ENCODE results near the gene RNF150. TPM values are rescaled to one million over a fixed set of nuclear protein-coding genes. Genes with fewer than 3 reads are reported as not detected.

The RNF150 gene
- total RNA-seq, 1 donor from 2014 or later: under 0.01 TPM

- TF ChIP-seq CTCF (IDR thresholded peaks at IDR 0.05; ENCODE audit: insufficient read depth, low read length, severe bottlenecking): no peak
- DNase-seq (ENCODE audit: low read depth) (no peak), FAIRE-seq (no peak)
- Histone ChIP-seq H3K36me3 (ENCODE audit: control insufficient read depth, insufficient read depth, low read length) (no peaks in the 10 kb centered on the region), H3K4me3 (ENCODE audit: low read depth, low read length) (no peak overlapping the region), H3K27me3 (ENCODE audit: control insufficient read depth, insufficient read depth, low read length) (peaks cover 3% of the 10 kb centered on the region)
Measured at GRCh38 chr4:140846736-140847135, 286.5 kb downstream of the RNF150 start.

- no peak for FAIRE-seq
- H3K27me3 ChIP-seq (ENCODE audit: control insufficient read depth, insufficient read depth, low read length): peaks cover 3% of the 10 kb centered on the region
- H3K36me3 ChIP-seq (ENCODE audit: control insufficient read depth, insufficient read depth, low read length): no peaks in the 10 kb centered on the region
- no peak for TF ChIP-seq CTCF (IDR thresholded peaks at IDR 0.05; ENCODE audit: insufficient read depth, low read length, severe bottlenecking)
- no peak for DNase-seq (ENCODE audit: low read depth)
- no peak overlapping the region for H3K4me3 ChIP-seq (ENCODE audit: low read depth, low read length)
Measured at GRCh38 chr4:140844061-140844460, 289.2 kb downstream of the RNF150 start.

GRCh38 chr4:140841186-140841585 is 292.1 kb downstream of the RNF150 start:
- Histone ChIP-seq H3K4me3 (ENCODE audit: low read depth, low read length) (no peak overlapping the region), H3K36me3 (ENCODE audit: control insufficient read depth, insufficient read depth, low read length) (no peaks in the 10 kb centered on the region), H3K27me3 (ENCODE audit: control insufficient read depth, insufficient read depth, low read length) (no peaks in the 10 kb centered on the region)
- FAIRE-seq (no peak), DNase-seq (ENCODE audit: low read depth) (no peak)
- TF ChIP-seq CTCF (IDR thresholded peaks at IDR 0.05; ENCODE audit: insufficient read depth, low read length, severe bottlenecking): no peak

GRCh38 chr4:140839888-140840790 is 293.1 kb downstream of the RNF150 start:
- Histone ChIP-seq H3K4me3 (ENCODE audit: low read depth, low read length) (no peak overlapping the region), H3K27me3 (ENCODE audit: control insufficient read depth, insufficient read depth, low read length) (no peaks in the 10 kb centered on the region), H3K36me3 (ENCODE audit: control insufficient read depth, insufficient read depth, low read length) (no peaks in the 10 kb centered on the region)
- no peak for FAIRE-seq
- no peak for DNase-seq (ENCODE audit: low read depth)
- no peak for TF ChIP-seq CTCF (IDR thresholded peaks at IDR 0.05; ENCODE audit: insufficient read depth, low read length, severe bottlenecking)

- no peak for FAIRE-seq
- TF ChIP-seq CTCF (IDR thresholded peaks at IDR 0.05; ENCODE audit: insufficient read depth, low read length, severe bottlenecking): no peak
- no peak for DNase-seq (ENCODE audit: low read depth)
- Histone ChIP-seq H3K27me3 (ENCODE audit: control insufficient read depth, insufficient read depth, low read length) (no peaks in the 10 kb centered on the region), H3K4me3 (ENCODE audit: low read depth, low read length) (no peak overlapping the region), H3K36me3 (ENCODE audit: control insufficient read depth, insufficient read depth, low read length) (no peaks in the 10 kb centered on the region)
Measured at GRCh38 chr4:140839406-140839805, 293.9 kb downstream of the RNF150 start.

Measured in bronchial epithelial cell (primary cell).